ENCODE data around the gene VAV3. TPM values are rescaled to one million over a fixed set of nuclear protein-coding genes. Genes with fewer than 3 reads are reported as not detected.

Gene VAV3
- total RNA-seq, 1 experiment from 2014 or later = 38.2 TPM

GRCh38 chr1:107691540-107691939 lies 273.4 kb downstream of the VAV3 start:
- CTCF ChIA-PET = no interaction called here
- no peaks in the 10 kb centered on the region for H3K27me3 Mint-ChIP-seq (ENCODE audit: unreplicated experiment)
- no peak overlapping the region for H3K4me3 Mint-ChIP-seq (ENCODE audit: low read depth, unreplicated experiment)
- TF ChIP-seq CTCF (IDR thresholded peaks at IDR 0.05; ENCODE audit: unreplicated experiment) = no peak
- peaks cover 23% of the 10 kb centered on the region for H3K36me3 Mint-ChIP-seq (ENCODE audit: insufficient read depth, unreplicated experiment)
- peak overlapping the region; percentile 67 for H3K27ac Mint-ChIP-seq (ENCODE audit: unreplicated experiment)
- no TSS peak for BruUV-seq (replicated peaks)
- intact Hi-C loops (cut with micrococcal nuclease; ENCODE audit: unreplicated experiment) = no loop called here
- peaks cover 10% of the 10 kb centered on the region for H3K9me3 Mint-ChIP-seq (ENCODE audit: low read depth, unreplicated experiment)
- peak; percentile 38 for DNase-seq
- peaks cover 52% of the 10 kb centered on the region for H3K4me1 Mint-ChIP-seq (ENCODE audit: low read depth, unreplicated experiment)

DNA sequence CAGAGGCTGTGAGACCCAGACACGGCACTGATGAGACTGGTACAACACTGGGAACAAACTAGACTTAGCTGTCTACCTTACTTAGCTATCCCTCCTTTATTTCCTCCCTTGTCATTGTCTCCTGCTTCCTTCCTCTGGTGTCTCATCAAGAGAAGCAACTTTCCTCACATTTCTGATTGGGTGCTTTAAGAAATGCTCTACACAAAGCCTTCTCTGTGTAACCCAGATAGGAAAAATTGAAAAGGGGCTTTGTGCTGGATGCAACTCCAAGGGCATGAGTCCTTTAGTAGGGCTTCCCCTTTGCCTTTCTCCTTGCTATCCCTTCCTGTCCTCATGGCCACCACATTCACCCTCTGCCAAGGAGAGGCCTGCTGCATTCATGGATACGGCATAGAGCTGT lies 274.5 kb downstream of the VAV3 start:
- TF ChIP-seq CTCF (IDR thresholded peaks at IDR 0.05; ENCODE audit: unreplicated experiment) = no peak
- H3K9me3 Mint-ChIP-seq (ENCODE audit: low read depth, unreplicated experiment) = peaks cover 9% of the 10 kb centered on the region
- H3K27me3 Mint-ChIP-seq (ENCODE audit: unreplicated experiment) = no peaks in the 10 kb centered on the region
- no peak for DNase-seq
- intact Hi-C loops (cut with micrococcal nuclease; ENCODE audit: unreplicated experiment) = no loop called here
- CTCF ChIA-PET = no interaction called here
- H3K36me3 Mint-ChIP-seq (ENCODE audit: insufficient read depth, unreplicated experiment) = peaks cover 28% of the 10 kb centered on the region
- no TSS peak for BruUV-seq (replicated peaks)
- peak overlapping the region; percentile 95 for H3K27ac Mint-ChIP-seq (ENCODE audit: unreplicated experiment)
- no peak overlapping the region for H3K4me3 Mint-ChIP-seq (ENCODE audit: low read depth, unreplicated experiment)
- H3K4me1 Mint-ChIP-seq (ENCODE audit: low read depth, unreplicated experiment) = peaks cover 50% of the 10 kb centered on the region

DNA sequence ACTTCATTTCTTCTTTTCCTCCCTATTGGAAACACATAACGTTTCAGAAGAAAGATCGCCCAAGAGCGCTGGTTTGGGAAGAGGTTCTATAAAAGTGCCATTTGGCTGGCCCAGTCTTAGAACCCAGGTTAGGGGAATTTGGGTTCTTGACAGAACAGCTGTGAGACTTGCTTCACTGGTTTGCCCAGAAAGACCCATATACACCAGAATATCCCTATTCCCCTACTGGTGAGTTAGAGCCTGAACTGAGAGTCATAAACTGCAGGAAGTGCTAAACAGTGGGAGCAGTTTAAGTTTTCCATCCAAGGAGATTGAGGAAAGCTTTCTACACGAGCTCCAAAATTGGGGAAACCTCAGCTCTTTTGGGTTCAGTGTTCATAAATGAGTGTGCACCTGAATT lies 275.2 kb downstream of the VAV3 start:
- Mint-ChIP-seq H3K27ac (ENCODE audit: unreplicated experiment) (peak overlapping the region; percentile 95), H3K36me3 (ENCODE audit: insufficient read depth, unreplicated experiment) (peaks cover 28% of the 10 kb centered on the region), H3K9me3 (ENCODE audit: low read depth, unreplicated experiment) (peaks cover 2% of the 10 kb centered on the region), H3K4me1 (ENCODE audit: low read depth, unreplicated experiment) (peaks cover 43% of the 10 kb centered on the region), H3K4me3 (ENCODE audit: low read depth, unreplicated experiment) (peak overlapping the region; percentile 77), H3K27me3 (ENCODE audit: unreplicated experiment) (no peaks in the 10 kb centered on the region)
- BruUV-seq (replicated peaks) = no TSS peak
- no peak for TF ChIP-seq CTCF (IDR thresholded peaks at IDR 0.05; ENCODE audit: unreplicated experiment)
- no peak for DNase-seq
- CTCF ChIA-PET = interaction anchor here (1.0 to 1.2 kb wide), 2 partner anchors 18 to 61 kb away, joined by 3 read pairs; no protein-coding TSS in a partner anchor
- intact Hi-C loops (cut with micrococcal nuclease; ENCODE audit: unreplicated experiment) = loop anchor here (1.0 to 5.0 kb wide), 3 partner anchors 24 to 97 kb away; no protein-coding TSS in a partner anchor

DNA sequence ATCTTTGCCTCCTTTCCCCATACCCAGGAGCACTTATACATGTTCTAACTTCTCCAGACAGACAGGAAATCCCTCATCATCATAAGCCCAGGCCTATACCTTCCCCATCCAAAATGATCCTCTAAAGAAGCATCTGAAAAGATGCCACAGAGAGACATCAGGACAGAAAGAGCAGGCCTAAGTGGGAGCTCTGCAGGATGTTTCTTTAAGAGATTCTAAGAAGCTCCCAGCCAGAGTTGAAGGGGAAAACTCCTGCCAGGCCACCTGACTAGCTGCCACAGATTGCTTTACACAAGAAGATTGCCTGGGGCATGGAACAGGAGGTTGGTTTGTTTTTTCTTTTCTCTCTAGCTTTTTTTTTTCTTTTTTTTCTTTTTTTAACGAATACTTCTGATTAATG lies 275.8 kb downstream of the VAV3 start:
- TF ChIP-seq CTCF (IDR thresholded peaks at IDR 0.05; ENCODE audit: unreplicated experiment) = no peak
- CTCF ChIA-PET = interaction anchor here (0.6 to 1.2 kb wide), 3 partner anchors 18 to 265 kb away, joined by 3 read pairs; no protein-coding TSS in a partner anchor
- peak; percentile 13 for DNase-seq
- Mint-ChIP-seq H3K4me1 (ENCODE audit: low read depth, unreplicated experiment) (peaks cover 37% of the 10 kb centered on the region), H3K9me3 (ENCODE audit: low read depth, unreplicated experiment) (no peaks in the 10 kb centered on the region), H3K36me3 (ENCODE audit: insufficient read depth, unreplicated experiment) (peaks cover 28% of the 10 kb centered on the region), H3K4me3 (ENCODE audit: low read depth, unreplicated experiment) (peak overlapping the region; percentile 77), H3K27me3 (ENCODE audit: unreplicated experiment) (no peaks in the 10 kb centered on the region), H3K27ac (ENCODE audit: unreplicated experiment) (peak overlapping the region; percentile 95)
- no TSS peak for BruUV-seq (replicated peaks)
- intact Hi-C loops (cut with micrococcal nuclease; ENCODE audit: unreplicated experiment) = loop anchor here (1.0 to 5.0 kb wide), 3 partner anchors 24 to 97 kb away; no protein-coding TSS in a partner anchor

All from Calu3 (cell line).